ENCODE results near the gene MED27. TPM values are rescaled to one million over a fixed set of nuclear protein-coding genes. Genes with fewer than 3 reads are reported as not detected.

Gene MED27
- total and polyA plus RNA-seq, 10 of the 15 experiments (the other 5 are each of a cell fraction or from before 2014, with no cell fraction given) = 20.3 to 50.3 (median 35.5) TPM

DNA sequence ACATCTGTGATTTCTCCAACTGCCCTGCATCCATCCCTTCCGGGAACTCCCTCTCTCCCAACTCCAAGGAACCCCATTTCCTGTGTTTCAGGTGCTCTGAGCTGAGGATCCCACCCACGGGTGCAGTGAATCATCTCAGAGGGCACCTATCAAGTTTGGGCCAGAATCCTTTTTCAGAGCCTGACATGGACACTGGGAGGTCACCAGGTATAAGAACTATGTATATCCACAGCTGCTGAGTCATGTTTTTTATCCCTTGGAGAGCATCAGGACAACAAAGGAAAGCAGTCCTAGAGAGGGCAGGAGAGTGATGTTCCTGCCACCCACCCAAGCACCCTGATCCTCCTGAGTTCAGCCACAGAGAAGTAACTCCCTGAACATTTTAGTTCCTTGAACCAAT, 3.8 kb downstream of the MED27 start:
- H3K4me3 ChIP-seq = no peak overlapping the region
- H3K9ac ChIP-seq (ENCODE audit: control insufficient read depth, insufficient read depth, low read length) = no peak overlapping the region
- no peak overlapping the region for H2AFZ ChIP-seq (ENCODE audit: control insufficient read depth, low read depth, low read length)
- no peak for TF ChIP-seq SP1 (IDR thresholded peaks at IDR 0.05; ENCODE audit: low read depth, low read length)
- no peak for TF ChIP-seq NR2C2 (IDR thresholded peaks at IDR 0.05; ENCODE audit: borderline replicate concordance, control insufficient read depth, insufficient read length, low read depth)
- no peak for TF ChIP-seq ESRRA (IDR thresholded peaks at IDR 0.05; ENCODE audit: low read length)
- no peak for TF ChIP-seq ZZZ3 (IDR thresholded peaks at IDR 0.05; ENCODE audit: control insufficient read depth, insufficient read length, low read depth)
- TF ChIP-seq RAD51 (IDR thresholded peaks at IDR 0.05) = no peak
- TF ChIP-seq PRDM15 (CRISPR knock-in tag; IDR thresholded peaks at IDR 0.05) = no peak
- TF ChIP-seq CBX5 (IDR thresholded peaks at IDR 0.05; ENCODE audit: low read depth) = no peak
- H3K27ac ChIP-seq (ENCODE audit: control insufficient read depth, insufficient read depth) = no peak overlapping the region
- 0 out of 4 replicates have a peak, but pooled peaks cover 0 to 7% of the 10 kb centered on the region in 2 experiments for H3K36me3 ChIP-seq (ENCODE audit: control insufficient read depth in 2 of 2, insufficient read depth in 2 of 2, low read length in 1 of 2)
- no peak overlapping the region; the same call in 1 of the 2 replicates for H3K4me2 ChIP-seq (ENCODE audit: control insufficient read depth, insufficient read depth)
- DNase-seq (ENCODE audit: low read depth, low spot score) = no peak
- intact Hi-C loops (cut with micrococcal nuclease; ENCODE audit: unreplicated experiment) (no loop called here), in situ Hi-C loops (cut with MboI) (no loop called here)
- no peaks in the 10 kb centered on the region for H3K9me3 ChIP-seq (replicated peaks; ENCODE audit: control insufficient read depth, insufficient read depth, low read length)
- no peak for FAIRE-seq
- no peak for ATAC-seq
- 67% methylated on average over 2 of the region's 2 CpGs for WGBS (ENCODE audit: insufficient coverage, insufficient replicate concordance, low lambda C conversion rate, missing lambda C conversion rate)
- peaks cover 5% of the 10 kb centered on the region; the same call in 1 of the 2 replicates for H3K4me1 ChIP-seq (ENCODE audit: control insufficient read depth, insufficient read depth, low read length)
- ChIA-PET CTCF (interaction anchor here (0.8 to 1.2 kb wide), 3 partner anchors 16 to 184 kb away, joined by 3 to 4 read pairs (median 3); no protein-coding TSS in a partner anchor), POLR2A (interaction anchor here (0.6 to 1.2 kb wide), 3 partner anchors 11 to 192 kb away, joined by 3 to 4 read pairs (median 3); no protein-coding TSS in a partner anchor), RAD21 (ENCODE audit: unreplicated experiment) (no interaction called here), SMC1A (ENCODE audit: uncharacterized antibody, unreplicated experiment) (interaction anchor here (1.6 kb wide), 1 partner anchor 16 kb away, joined by 3 read pairs; no protein-coding TSS in a partner anchor)
- no TSS peak for BruUV-seq (replicated peaks)
- H3K27me3 ChIP-seq (replicated peaks in 1 of 2; ENCODE audit: control insufficient read depth in 2 of 2, insufficient read depth in 2 of 2, low read length in 1 of 2) = no peaks in the 10 kb centered on the region
- H3K79me2 ChIP-seq (ENCODE audit: control insufficient read depth, insufficient read depth, low read length) = peaks cover 15% of the 10 kb centered on the region
- no peaks in the 10 kb centered on the region for H4K20me1 ChIP-seq (ENCODE audit: control insufficient read depth, insufficient read depth)
